Lower leg skin (tissue), 4 donors: Measurements from ENCODE around the gene MARVELD1. TPM values are rescaled to one million over a fixed set of nuclear protein-coding genes. Genes with fewer than 3 reads are reported as not detected.

Experiments used
- DNase-seq, 2 donors: peaks; one replicate each; pipeline ENCODE4 v3.0.0-alpha.2; 2019; ENCODE audit warnings: low spot score in 2 of 2
- H3K4me3 ChIP-seq: fragments of 200-600 bp; sonication (generic); 2 replicates; pipeline ENCODE4 v1.5.1; 2017; ENCODE audit warnings: mild to moderate bottlenecking, low read depth; ENCODE audit not compliant: poor library complexity, severe bottlenecking
- POLR2A ChIP-seq, 2 donors: fragments of 450-650 bp; IDR thresholded peaks; one replicate each; pipeline ENCODE4 v1.6.1; 2016 to 2017; ENCODE audit warnings: antibody characterized with exemption in 2 of 2, mild to moderate bottlenecking in 1 of 2, moderate library complexity in 1 of 2
- WGBS, 2 donors: methylation state at CpG; one replicate each; pipeline ENCODE4 v1.1.5; 2018; 5-methylcytosine and 5-hydroxymethylcytosine counted together
- intact Hi-C: fragments of 100-400 bp; cut with DNase I; formaldehyde crosslinking; loops from one replicate; pipeline ENCODE4 v1.15.0; 2023; ENCODE audit warnings: low total_unique reads
- total RNA-seq, 4 donors: library from RNA; depleted of rRNA; stranded (reverse); fragments of >200 nt; gene quantifications; one replicate each; pipeline ENCODE4 v1.1.0, GENCODE V29; 2016
- TF ChIP-seq, protein P1 (sequence below), 3 donors: fragments of 450-650 bp; IDR thresholded peaks; one replicate each; pipeline ENCODE4 v1.5.1; 2016; ENCODE audit warnings: antibody characterized with exemption in 3 of 3, mild to moderate bottlenecking in 3 of 3, moderate library complexity in 2 of 3

The MARVELD1 gene
- total RNA-seq, 4 donors from 2014 or later = 22.5 to 50.2 (median 30.3) TPM

DNA sequence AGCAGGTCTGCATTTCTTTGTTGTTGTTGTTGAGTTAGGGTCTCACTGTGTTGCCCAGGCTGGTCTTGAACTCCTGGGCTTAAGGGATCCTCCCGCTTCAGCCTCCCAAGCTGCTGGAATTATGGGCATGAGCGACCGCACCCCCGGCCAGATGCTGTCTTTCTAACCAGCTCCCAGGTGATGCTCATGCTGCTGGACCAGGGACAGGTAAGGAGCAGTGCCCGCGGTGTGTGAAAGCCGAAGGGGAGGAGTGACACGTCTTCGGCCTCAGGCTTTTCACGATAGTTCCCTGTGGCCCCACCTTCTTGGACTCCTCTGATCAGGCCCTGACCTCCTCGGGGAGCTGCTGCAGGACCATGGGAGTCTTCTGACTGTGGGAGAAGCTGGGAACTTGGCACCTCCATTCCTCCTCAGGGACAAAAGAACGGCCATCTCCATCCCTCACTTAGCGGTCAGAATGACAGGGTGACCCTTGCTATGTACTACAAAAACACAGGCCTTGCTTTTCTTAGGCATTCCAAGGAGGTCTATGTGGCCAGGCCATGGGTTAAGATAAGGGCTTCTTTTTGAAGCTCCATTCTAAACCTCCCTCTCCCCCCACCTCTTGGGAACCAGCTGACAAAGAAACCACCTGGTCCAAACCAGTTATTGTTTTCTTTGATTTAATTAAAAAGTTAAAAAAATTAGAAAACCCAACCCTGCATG lies 52.7 kb downstream of the MARVELD1 start:
- no peak for DNase-seq
- H3K4me3 ChIP-seq = no peak overlapping the region
- TF ChIP-seq POLR2A (IDR thresholded peaks at IDR 0.05) = no peak
- TF ChIP-seq, protein P1, sequence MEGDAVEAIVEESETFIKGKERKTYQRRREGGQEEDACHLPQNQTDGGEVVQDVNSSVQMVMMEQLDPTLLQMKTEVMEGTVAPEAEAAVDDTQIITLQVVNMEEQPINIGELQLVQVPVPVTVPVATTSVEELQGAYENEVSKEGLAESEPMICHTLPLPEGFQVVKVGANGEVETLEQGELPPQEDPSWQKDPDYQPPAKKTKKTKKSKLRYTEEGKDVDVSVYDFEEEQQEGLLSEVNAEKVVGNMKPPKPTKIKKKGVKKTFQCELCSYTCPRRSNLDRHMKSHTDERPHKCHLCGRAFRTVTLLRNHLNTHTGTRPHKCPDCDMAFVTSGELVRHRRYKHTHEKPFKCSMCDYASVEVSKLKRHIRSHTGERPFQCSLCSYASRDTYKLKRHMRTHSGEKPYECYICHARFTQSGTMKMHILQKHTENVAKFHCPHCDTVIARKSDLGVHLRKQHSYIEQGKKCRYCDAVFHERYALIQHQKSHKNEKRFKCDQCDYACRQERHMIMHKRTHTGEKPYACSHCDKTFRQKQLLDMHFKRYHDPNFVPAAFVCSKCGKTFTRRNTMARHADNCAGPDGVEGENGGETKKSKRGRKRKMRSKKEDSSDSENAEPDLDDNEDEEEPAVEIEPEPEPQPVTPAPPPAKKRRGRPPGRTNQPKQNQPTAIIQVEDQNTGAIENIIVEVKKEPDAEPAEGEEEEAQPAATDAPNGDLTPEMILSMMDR (IDR thresholded peaks at IDR 0.05) = no peak
- intact Hi-C loops = no loop called here
- 85 to 87% methylated on average over 13 of the region's 13 CpGs for WGBS, 2 donors

DNA sequence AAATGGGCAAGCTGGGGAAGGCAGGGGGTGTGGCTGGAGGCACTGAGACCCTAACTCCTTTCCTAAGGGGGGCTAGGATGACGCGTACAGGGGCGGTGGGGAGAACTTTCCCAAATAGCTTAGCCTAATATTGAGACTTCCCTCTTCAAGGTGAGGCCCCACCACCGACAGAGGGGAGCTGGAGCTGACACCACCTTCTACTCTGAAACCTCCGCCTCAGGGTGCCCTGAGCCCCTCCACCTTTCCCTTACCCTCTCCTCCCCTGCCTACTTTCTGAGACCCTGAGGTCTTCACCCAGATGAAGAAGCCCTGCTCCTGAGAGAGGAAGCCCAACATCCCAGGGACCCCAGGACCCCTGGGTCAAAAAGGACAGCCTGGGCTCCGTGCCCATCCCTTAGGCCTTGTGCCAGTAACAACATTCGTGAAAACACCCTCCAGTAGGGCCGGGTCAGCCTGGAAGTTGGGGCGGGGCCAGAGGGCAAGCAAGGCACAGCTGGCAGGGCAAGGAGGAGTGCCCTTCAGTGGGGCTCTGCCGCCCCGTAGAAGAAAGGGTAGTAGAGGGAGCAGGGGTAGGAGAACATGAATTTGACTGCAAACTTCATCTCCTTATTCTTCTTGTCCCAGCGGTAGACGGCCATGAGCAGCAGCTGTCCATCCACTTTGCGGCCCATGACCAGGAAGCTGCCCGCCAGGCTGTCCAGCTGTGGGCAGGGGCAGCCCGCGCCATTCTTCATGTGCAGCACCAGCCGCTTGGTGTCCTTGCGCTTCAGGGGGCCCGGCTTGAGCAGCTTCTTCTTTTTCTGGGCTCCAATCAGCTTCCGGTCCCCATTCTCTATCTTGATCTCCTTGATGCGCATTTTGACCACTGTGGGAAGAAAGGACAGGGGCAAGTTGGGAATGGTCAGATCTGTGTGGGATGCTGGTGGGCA lies 53.7 kb downstream of the MARVELD1 start:
- no peak for TF ChIP-seq POLR2A (IDR thresholded peaks at IDR 0.05)
- TF ChIP-seq, protein P1 (IDR thresholded peaks at IDR 0.05) = no peak
- DNase-seq = no peak
- 87% methylated on average over 22 of the region's 22 CpGs for WGBS, 2 donors
- no peak overlapping the region for H3K4me3 ChIP-seq
- intact Hi-C loops = no loop called here

Other genes starting within 250 kb of the MARVELD1 start
- 100 to 1,000 TPM; 103 to 142 (median 115) TPM for gene MMS19, start 215.3 kb upstream of the MARVELD1 start, total RNA-seq
- gene UBTD1, start 214.8 kb upstream of the MARVELD1 start, total RNA-seq = 10 to 100 TPM; 42.7 to 60.6 (median 59.6) TPM
- gene ANKRD2, start 141.0 kb upstream of the MARVELD1 start, total RNA-seq = 1 to 10 TPM; 3.6 to 5.5 (median 4.8) TPM
- 1 to 10 TPM; 1.3 to 3.6 (median 2.1) TPM for gene HOGA1, start 129.3 kb upstream of the MARVELD1 start, total RNA-seq
- gene C10orf62, start 124.0 kb upstream of the MARVELD1 start, total RNA-seq = under 1 TPM in 1 of 4 donors, not detected in 3; 0.32 TPM
- 1 to 10 TPM; 1.6 to 7.5 (median 2.2) TPM for gene MORN4, start 80.2 kb upstream of the MARVELD1 start, total RNA-seq
- gene PI4K2A, start 73.1 kb upstream of the MARVELD1 start, total RNA-seq = 10 to 100 TPM; 30.1 to 38.5 (median 33.3) TPM
- gene AVPI1, start 26.5 kb upstream of the MARVELD1 start, total RNA-seq = 100 to 1,000 TPM; 133 to 169 (median 145) TPM
- gene ZFYVE27, start 23.4 kb downstream of the MARVELD1 start, total RNA-seq = 10 to 100 TPM; 18.7 to 35.0 (median 21.4) TPM
- 1 to 10 TPM in 2 of 4 donors, under 1 TPM in 2; 0.69 to 4.4 (median 1.4) TPM for gene SFRP5, start 58.3 kb downstream of the MARVELD1 start, total RNA-seq
- gene GOLGA7B, start 136.1 kb downstream of the MARVELD1 start, total RNA-seq = 10 to 100 TPM in 1 of 4 donors, 1 to 10 TPM in 3; 7.3 to 17.3 (median 7.8) TPM